SW 1271 (cell line): ENCODE results near the gene PLOD1.
"Not testable (repeated sequence)": the region's sequence is repeated elsewhere in the genome, so short reads cannot be mapped to it uniquely, and the experiment has no call there.

Experiments used
- DNase-seq, 2 experiments: peaks; one replicate each; lab custom pipeline; 2025; lab: John Stamatoyannopoulos, UW

Gene PLOD1

GRCh38 chr1:11938722-11939526 is 4.4 kb downstream of the PLOD1 start:
- DNase-seq = no peak

- DNase-seq = not testable (repeated sequence)
Observed at GRCh38 chr1:11939794-11940193, 5.3 kb downstream of the PLOD1 start.

GRCh38 chr1:11940260-11940921 is 5.9 kb downstream of the PLOD1 start:
- no peak for DNase-seq

- DNase-seq = no peak
Observed at GRCh38 chr1:11942280-11942679, 7.8 kb downstream of the PLOD1 start.

GRCh38 chr1:11943619-11944018 is 9.1 kb downstream of the PLOD1 start:
- DNase-seq = no peak

GRCh38 chr1:11944358-11944931 is 9.9 kb downstream of the PLOD1 start:
- DNase-seq = no peak

- DNase-seq = no peak
Observed at GRCh38 chr1:11946647-11947046, 12.1 kb downstream of the PLOD1 start.

GRCh38 chr1:11948822-11949458 is 14.4 kb downstream of the PLOD1 start:
- DNase-seq = no peak

- DNase-seq = no peak
Observed at GRCh38 chr1:11951901-11952300, 17.4 kb downstream of the PLOD1 start.

- DNase-seq = no peak
Observed at GRCh38 chr1:11952455-11953109, 18.1 kb downstream of the PLOD1 start.

GRCh38 chr1:11955221-11955620 is 20.7 kb downstream of the PLOD1 start:
- no peak for DNase-seq

GRCh38 chr1:11957398-11957797 is 22.9 kb downstream of the PLOD1 start:
- DNase-seq = no peak

GRCh38 chr1:11957897-11958296 is 23.4 kb downstream of the PLOD1 start:
- no peak for DNase-seq

- no peak for DNase-seq
Observed at GRCh38 chr1:11960276-11960675, 25.8 kb downstream of the PLOD1 start.

- DNase-seq = no peak
Observed at GRCh38 chr1:11960715-11961114, 26.2 kb downstream of the PLOD1 start.

GRCh38 chr1:11961230-11961629 is 26.7 kb downstream of the PLOD1 start:
- DNase-seq = no peak

- DNase-seq = no peak
Observed at GRCh38 chr1:11963622-11964021, 29.1 kb downstream of the PLOD1 start.

- no peak for DNase-seq
Observed at GRCh38 chr1:11964656-11965055, 30.1 kb downstream of the PLOD1 start.

- DNase-seq = peak; percentile 9 to 47
Observed at GRCh38 chr1:11967028-11967547, 32.6 kb downstream of the PLOD1 start.

- no peak for DNase-seq
Observed at GRCh38 chr1:11970441-11971185, 36.1 kb downstream of the PLOD1 start.

- DNase-seq = no peak
Observed at GRCh38 chr1:11977625-11978024, 43.1 kb downstream of the PLOD1 start.
